GM12891 (cell line): ENCODE measurements around the gene MYH9.

Experiments used
- DNase-seq: peaks from one replicate; pipeline ENCODE4 v3.0.0; 2011; ENCODE audit warnings: low spot score; ENCODE audit not compliant: insufficient read length
- FAIRE-seq: peaks from 2 replicates; lab custom pipeline; 2011; peaks lifted over from hg19 to GRCh38; lab: Jason Lieb, UNC
- PAX5 ChIP-seq: IDR thresholded peaks from 2 replicates; pipeline ENCODE4 v1.6.1; 2011; ENCODE audit warnings: low read length, moderate library complexity, mild to moderate bottlenecking; ENCODE audit not compliant: insufficient read depth, severe bottlenecking
- POLR2A ChIP-seq: IDR thresholded peaks from 2 replicates; pipeline ENCODE4 v1.6.1; 2011; ENCODE audit warnings: low read depth, low read length, control low read depth
- POLR2AphosphoS5 ChIP-seq: IDR thresholded peaks from 2 replicates; pipeline ENCODE4 v1.6.1; 2011; ENCODE audit warnings: low read depth, low read length, control low read depth
- POU2F2 ChIP-seq: IDR thresholded peaks from 2 replicates; pipeline ENCODE4 v1.6.1; 2011; ENCODE audit warnings: low read depth, mild to moderate bottlenecking, control low read depth, low read length, moderate library complexity
- SPI1 ChIP-seq: IDR thresholded peaks from 2 replicates; pipeline ENCODE4 v1.6.1; 2011; ENCODE audit warnings: low read depth, low read length, control low read depth
- TAF1 ChIP-seq: IDR thresholded peaks from 2 replicates; pipeline ENCODE4 v1.6.1; 2011; ENCODE audit warnings: low read depth, low read length, control low read depth

Gene MYH9

GRCh38 chr22:36303115-36303467 lies 84.7 kb downstream of the MYH9 start:
- TF ChIP-seq SPI1 = no peak
- TF ChIP-seq POLR2AphosphoS5 = no peak
- no peak for TF ChIP-seq PAX5
- no peak for TF ChIP-seq POU2F2
- TF ChIP-seq POLR2A = no peak
- no peak for TF ChIP-seq TAF1
- DNase-seq = no peak
- no peak for FAIRE-seq

- DNase-seq = no peak
- TF ChIP-seq POLR2AphosphoS5 (no peak), PAX5 (no peak), POU2F2 (no peak), TAF1 (no peak), SPI1 (no peak), POLR2A (no peak)
- FAIRE-seq = no peak
Observed at GRCh38 chr22:36302439-36303114, 85.2 kb downstream of the MYH9 start.

GRCh38 chr22:36301851-36302250 lies 85.9 kb downstream of the MYH9 start:
- DNase-seq (no peak), FAIRE-seq (no peak)
- TF ChIP-seq POU2F2 = no peak
- TF ChIP-seq POLR2AphosphoS5 = no peak; the same call in 1 of the 2 replicates
- no peak for TF ChIP-seq POLR2A
- no peak for TF ChIP-seq PAX5
- TF ChIP-seq TAF1 = no peak
- TF ChIP-seq SPI1 = no peak

GRCh38 chr22:36301384-36301828 lies 86.4 kb downstream of the MYH9 start:
- FAIRE-seq (peak; percentile 99), DNase-seq (peak; percentile 78)
- TF ChIP-seq POLR2AphosphoS5 = no peak; the same call in 1 of the 2 replicates
- no peak for TF ChIP-seq POU2F2
- no peak for TF ChIP-seq PAX5
- TF ChIP-seq POLR2A = no peak
- no peak for TF ChIP-seq TAF1
- no peak for TF ChIP-seq SPI1

GRCh38 chr22:36300396-36301212 lies 87.2 kb downstream of the MYH9 start:
- no peak for DNase-seq
- no peak for FAIRE-seq
- no peak for TF ChIP-seq POLR2A
- no peak for TF ChIP-seq POU2F2
- no peak for TF ChIP-seq POLR2AphosphoS5
- TF ChIP-seq SPI1 = no peak
- no peak for TF ChIP-seq PAX5
- no peak for TF ChIP-seq TAF1

- TF ChIP-seq PAX5 (no peak), POLR2A (no peak), SPI1 (no peak), POU2F2 (no peak), TAF1 (no peak), POLR2AphosphoS5 (no peak)
- no peak for FAIRE-seq
- DNase-seq = no peak
Observed at GRCh38 chr22:36299911-36300310, 87.9 kb downstream of the MYH9 start.

- no peak for FAIRE-seq
Observed at GRCh38 chr22:36299295-36299694, 88.5 kb downstream of the MYH9 start.

GRCh38 chr22:36298601-36299000 lies 89.2 kb downstream of the MYH9 start:
- TF ChIP-seq TAF1 (no peak), POLR2AphosphoS5 (no peak), POLR2A (no peak), SPI1 (no peak), PAX5 (no peak), POU2F2 (no peak)
- DNase-seq (no peak), FAIRE-seq (no peak)

More at GRCh38 chr22:36299295-36299694, 88.5 kb downstream of the MYH9 start:
- TF ChIP-seq POLR2AphosphoS5 (no peak), POLR2A (no peak), SPI1 (no peak), TAF1 (no peak), POU2F2 (no peak), PAX5 (no peak)
- no peak for DNase-seq

GRCh38 chr22:36298118-36298517 lies 89.6 kb downstream of the MYH9 start:
- no peak for TF ChIP-seq SPI1
- TF ChIP-seq TAF1 = no peak
- no peak for DNase-seq
- no peak for FAIRE-seq

GRCh38 chr22:36297568-36297967 lies 90.2 kb downstream of the MYH9 start:
- DNase-seq (no peak), FAIRE-seq (no peak)
- TF ChIP-seq SPI1 = no peak
- no peak for TF ChIP-seq POLR2A
- no peak for TF ChIP-seq POU2F2
- TF ChIP-seq PAX5 = no peak
- no peak; the same call in 1 of the 2 replicates for TF ChIP-seq POLR2AphosphoS5
- no peak for TF ChIP-seq TAF1

GRCh38 chr22:36296690-36297089 lies 91.1 kb downstream of the MYH9 start:
- no peak for TF ChIP-seq POLR2A
- no peak for TF ChIP-seq POU2F2
- TF ChIP-seq SPI1 = no peak
- no peak for TF ChIP-seq PAX5
- no peak for TF ChIP-seq TAF1
- no peak for TF ChIP-seq POLR2AphosphoS5
- DNase-seq (no peak), FAIRE-seq (no peak)
